ENCODE results near the gene MTMR6. TPM values are rescaled to one million over a fixed set of nuclear protein-coding genes. Genes with fewer than 3 reads are reported as not detected.

MTMR6 gene
- polyA plus RNA-seq, 1 experiment = 10.5 TPM

DNA sequence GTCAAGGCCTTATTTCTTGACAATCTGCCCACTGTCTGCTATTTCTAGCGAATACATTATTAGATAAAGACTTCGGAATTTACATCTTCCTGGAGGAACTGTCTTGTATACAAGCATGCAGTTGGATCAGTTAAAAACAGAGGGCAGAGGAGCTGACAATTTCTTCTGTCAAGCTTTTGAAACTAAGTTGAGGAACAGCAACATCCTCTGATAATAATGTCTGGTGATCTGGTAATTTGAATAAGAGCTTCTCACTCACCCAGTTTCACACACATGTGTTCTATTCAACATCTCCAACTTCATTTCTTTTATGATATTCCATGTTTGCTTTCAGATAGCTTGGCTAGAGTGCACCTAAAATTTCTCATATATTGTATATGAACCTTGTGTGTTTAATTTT lies 50.2 kb downstream of the MTMR6 start:
- TF ChIP-seq, protein P1, sequence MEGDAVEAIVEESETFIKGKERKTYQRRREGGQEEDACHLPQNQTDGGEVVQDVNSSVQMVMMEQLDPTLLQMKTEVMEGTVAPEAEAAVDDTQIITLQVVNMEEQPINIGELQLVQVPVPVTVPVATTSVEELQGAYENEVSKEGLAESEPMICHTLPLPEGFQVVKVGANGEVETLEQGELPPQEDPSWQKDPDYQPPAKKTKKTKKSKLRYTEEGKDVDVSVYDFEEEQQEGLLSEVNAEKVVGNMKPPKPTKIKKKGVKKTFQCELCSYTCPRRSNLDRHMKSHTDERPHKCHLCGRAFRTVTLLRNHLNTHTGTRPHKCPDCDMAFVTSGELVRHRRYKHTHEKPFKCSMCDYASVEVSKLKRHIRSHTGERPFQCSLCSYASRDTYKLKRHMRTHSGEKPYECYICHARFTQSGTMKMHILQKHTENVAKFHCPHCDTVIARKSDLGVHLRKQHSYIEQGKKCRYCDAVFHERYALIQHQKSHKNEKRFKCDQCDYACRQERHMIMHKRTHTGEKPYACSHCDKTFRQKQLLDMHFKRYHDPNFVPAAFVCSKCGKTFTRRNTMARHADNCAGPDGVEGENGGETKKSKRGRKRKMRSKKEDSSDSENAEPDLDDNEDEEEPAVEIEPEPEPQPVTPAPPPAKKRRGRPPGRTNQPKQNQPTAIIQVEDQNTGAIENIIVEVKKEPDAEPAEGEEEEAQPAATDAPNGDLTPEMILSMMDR (IDR thresholded peaks at IDR 0.05; ENCODE audit: insufficient read depth, low read depth, low read length) = no peak
- POLR2A ChIA-PET = no interaction called here
- no peak overlapping the region for H3K4me3 ChIP-seq (ENCODE audit: low read depth, low read length)
- CTCF ChIA-PET = interaction anchor here (1.3 to 1.7 kb wide), 2 partner anchors 12 to 139 kb away, joined by 3 to 4 read pairs; no protein-coding TSS in a partner anchor
- H3K27me3 ChIP-seq (ENCODE audit: control insufficient read depth, insufficient read depth, low read length) = no peaks in the 10 kb centered on the region
- no peaks in the 10 kb centered on the region for H3K36me3 ChIP-seq (ENCODE audit: control insufficient read depth, insufficient read depth, low read length)
- no peak for DNase-seq (ENCODE audit: low read depth)

DNA sequence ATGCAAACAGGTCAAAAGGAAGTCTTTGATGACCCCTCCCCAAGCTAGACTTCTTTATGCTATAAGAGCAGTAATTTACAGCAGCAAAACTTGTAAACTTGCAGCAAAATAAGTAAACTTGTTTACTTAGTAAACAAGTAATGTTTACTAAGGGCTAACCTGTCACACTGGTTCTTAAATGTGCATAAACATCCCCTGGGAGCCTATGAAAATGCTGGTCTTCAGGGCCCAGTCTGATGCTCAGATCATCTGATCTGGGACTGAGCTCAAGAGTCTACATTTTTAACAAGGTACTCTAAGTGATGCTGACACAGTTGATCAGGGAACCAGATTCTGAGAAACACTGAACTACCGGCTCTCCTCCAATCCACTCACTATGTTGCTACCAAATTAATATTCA lies 53.4 kb downstream of the MTMR6 start:
- Histone ChIP-seq H3K27me3 (ENCODE audit: control insufficient read depth, insufficient read depth, low read length) (no peaks in the 10 kb centered on the region), H3K36me3 (ENCODE audit: control insufficient read depth, insufficient read depth, low read length) (no peaks in the 10 kb centered on the region), H3K4me3 (ENCODE audit: low read depth, low read length) (no peak overlapping the region)
- CTCF ChIA-PET = interaction anchor here (0.6 to 2.8 kb wide), 15 partner anchors 9 to 664 kb away, joined by 3 to 26 read pairs (median 5); no protein-coding TSS in a partner anchor
- POLR2A ChIA-PET = no interaction called here
- DNase-seq (ENCODE audit: low read depth) = no peak
- TF ChIP-seq, protein P1 (IDR thresholded peaks at IDR 0.05; ENCODE audit: insufficient read depth, low read depth, low read length) = no peak

DNA sequence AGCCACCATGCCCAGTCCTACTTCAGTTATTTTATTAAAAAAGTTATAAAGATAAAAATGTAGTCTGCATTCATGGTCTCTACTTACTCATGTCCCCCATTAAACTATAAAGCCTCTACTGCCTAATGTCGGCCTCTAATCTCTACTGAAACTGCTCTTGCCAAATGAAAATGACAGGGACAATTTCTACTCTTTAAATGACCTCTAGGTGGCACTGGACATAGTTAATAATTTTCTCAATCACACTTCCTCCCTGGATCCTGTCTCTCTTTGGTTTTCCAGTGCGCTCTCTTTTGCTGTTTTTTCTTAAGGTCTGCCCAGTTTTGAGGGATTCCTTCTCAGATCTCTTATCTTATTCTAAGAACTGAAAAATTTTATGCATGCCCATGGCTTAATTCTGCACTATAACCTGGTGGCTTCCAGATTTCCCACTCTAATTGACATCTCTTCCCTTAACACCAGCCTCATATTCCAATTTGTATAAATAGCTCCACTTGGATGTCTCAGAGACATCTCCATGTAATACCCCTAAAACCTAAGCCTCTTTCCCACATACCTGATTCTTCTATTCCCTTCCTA lies 54.3 kb downstream of the MTMR6 start:
- TF ChIP-seq, protein P1 (IDR thresholded peaks at IDR 0.05; ENCODE audit: insufficient read depth, low read depth, low read length) = peak; percentile 50
- no peaks in the 10 kb centered on the region for H3K36me3 ChIP-seq (ENCODE audit: control insufficient read depth, insufficient read depth, low read length)
- no peak for DNase-seq (ENCODE audit: low read depth)
- CTCF ChIA-PET = interaction anchor here (0.6 to 2.8 kb wide), 16 partner anchors 8 to 147 kb away, joined by 3 to 26 read pairs (median 4); no protein-coding TSS in a partner anchor
- no peak overlapping the region for H3K4me3 ChIP-seq (ENCODE audit: low read depth, low read length)
- H3K27me3 ChIP-seq (ENCODE audit: control insufficient read depth, insufficient read depth, low read length) = no peaks in the 10 kb centered on the region
- POLR2A ChIA-PET = no interaction called here

DNA sequence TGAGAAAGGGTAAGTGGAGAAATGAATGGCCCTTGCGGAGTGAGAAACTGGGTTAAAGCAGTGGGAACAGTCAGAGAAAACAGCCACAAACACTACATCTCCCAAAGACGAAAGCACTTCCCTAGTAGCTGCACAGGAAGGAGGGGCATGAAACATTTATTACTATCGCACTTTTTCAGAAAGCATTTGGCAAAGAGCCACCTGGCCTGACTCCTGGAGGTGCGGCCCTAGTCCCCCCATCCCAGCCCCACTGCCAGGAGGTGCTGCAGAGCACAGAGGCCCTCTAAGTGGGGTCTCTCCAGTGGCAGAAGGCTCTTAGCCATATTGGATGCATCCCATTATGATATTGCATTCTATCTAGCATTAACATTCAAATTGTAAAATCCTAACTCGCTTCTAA lies 55.8 kb downstream of the MTMR6 start:
- no peak for DNase-seq (ENCODE audit: low read depth)
- TF ChIP-seq, protein P1 (IDR thresholded peaks at IDR 0.05; ENCODE audit: insufficient read depth, low read depth, low read length) = no peak
- POLR2A ChIA-PET = no interaction called here
- peaks cover 2% of the 10 kb centered on the region for H3K27me3 ChIP-seq (ENCODE audit: control insufficient read depth, insufficient read depth, low read length)
- CTCF ChIA-PET = no interaction called here
- H3K4me3 ChIP-seq (ENCODE audit: low read depth, low read length) = no peak overlapping the region
- H3K36me3 ChIP-seq (ENCODE audit: control insufficient read depth, insufficient read depth, low read length) = no peaks in the 10 kb centered on the region

DNA sequence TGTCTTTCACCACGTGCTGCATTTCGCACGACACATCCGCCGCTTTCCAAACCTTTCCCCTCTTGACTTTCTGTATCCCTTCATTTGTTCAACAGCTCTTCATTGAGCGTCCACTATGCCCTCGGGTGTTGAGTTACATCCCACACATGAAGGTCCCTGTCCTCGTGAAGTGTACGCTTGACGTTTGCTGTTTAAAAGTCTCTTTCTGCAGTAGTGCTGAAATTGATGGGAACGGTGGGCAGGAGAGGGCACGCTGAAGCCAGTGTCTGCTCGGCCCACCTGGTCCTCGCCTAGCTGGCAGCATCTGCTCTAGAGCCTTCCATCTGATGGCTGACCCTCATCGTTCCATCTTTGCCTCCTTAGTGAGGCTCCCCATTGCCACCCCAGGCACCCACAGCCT lies 59.6 kb downstream of the MTMR6 start:
- ChIA-PET CTCF (no interaction called here), POLR2A (no interaction called here)
- peaks cover 3% of the 10 kb centered on the region for H3K27me3 ChIP-seq (ENCODE audit: control insufficient read depth, insufficient read depth, low read length)
- no peak overlapping the region for H3K4me3 ChIP-seq (ENCODE audit: low read depth, low read length)
- no peak for DNase-seq (ENCODE audit: low read depth)
- H3K36me3 ChIP-seq (ENCODE audit: control insufficient read depth, insufficient read depth, low read length) = no peaks in the 10 kb centered on the region
- TF ChIP-seq, protein P1 (IDR thresholded peaks at IDR 0.05; ENCODE audit: insufficient read depth, low read depth, low read length) = no peak
